NCI-H446 treated with DMSO at 0.1 percent for 48 hours (cell line): ENCODE results near the gene VSTM2L.

ENCODE experiments used
- DNase-seq: peaks from one replicate; lab custom pipeline; 2025; lab: John Stamatoyannopoulos, UW

VSTM2L gene

DNA sequence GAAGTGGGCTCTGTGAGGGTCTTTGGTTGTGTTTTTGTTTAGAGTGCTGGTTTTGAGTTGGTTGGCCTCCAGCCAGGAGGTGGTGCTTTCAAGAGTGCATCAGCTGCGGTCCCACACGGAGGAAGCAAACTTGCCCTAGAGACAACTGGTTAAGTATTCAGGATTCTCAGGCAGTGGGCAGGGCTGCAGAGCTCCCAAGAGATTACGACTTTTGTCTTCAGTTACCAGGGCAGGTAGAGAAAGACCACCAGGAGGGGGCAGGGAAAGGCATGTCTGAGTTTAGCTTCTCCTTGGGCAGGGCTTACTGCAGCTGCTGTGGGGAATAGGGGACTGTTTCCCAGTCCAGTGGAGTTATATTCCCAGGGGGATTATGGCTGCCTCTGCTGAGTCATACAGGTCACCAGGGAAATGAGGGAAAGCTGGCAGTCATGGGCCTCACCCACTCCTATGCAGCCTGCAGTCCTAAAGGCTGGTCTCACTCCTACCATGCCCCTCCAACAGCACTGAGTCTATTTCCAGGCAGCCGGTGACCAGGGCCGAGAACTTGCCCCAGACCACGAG is 66.0 kb downstream of the VSTM2L start:
- no peak for DNase-seq

DNA sequence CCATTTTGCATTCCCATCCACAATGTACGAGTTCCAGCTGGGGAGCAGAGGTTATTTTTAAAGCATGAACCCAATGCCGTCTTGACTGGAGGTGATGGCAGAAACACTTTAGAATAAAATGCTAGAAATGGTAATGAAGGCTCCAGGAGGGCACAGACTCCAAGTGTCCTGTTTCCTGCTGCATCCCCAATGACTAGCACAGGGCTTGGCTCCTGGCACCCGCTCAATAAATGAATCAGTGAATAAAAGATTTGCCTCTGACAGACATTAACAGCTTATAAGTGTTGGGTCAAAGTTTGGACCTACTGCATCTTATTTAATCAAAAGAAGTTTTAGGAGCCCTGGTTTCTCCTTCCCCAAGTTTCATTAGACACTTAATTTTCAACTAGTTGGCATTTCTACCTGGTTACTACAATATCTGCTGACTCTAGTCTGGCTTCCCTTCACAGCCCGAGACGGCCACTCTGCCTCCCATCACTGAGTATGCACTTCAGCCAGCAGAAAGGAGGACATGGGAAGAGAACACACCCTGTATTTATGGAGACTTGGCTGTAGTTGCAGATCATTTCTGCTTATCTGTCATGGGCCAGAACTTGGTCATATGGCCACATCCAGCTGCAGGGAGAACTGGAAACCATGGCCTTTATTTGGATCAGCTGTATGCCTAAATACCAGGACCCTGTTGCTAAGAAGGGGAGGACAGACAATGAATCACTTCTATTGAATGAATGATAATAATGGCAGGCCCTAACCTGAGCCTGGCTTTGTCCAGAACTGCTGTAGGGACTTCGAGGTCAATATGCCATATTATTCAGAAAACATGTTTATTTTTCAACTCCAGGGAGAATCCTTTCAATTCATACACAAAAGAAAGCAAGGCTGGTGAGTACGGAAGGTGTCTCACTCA is 67.3 kb downstream of the VSTM2L start:
- no peak for DNase-seq

DNA sequence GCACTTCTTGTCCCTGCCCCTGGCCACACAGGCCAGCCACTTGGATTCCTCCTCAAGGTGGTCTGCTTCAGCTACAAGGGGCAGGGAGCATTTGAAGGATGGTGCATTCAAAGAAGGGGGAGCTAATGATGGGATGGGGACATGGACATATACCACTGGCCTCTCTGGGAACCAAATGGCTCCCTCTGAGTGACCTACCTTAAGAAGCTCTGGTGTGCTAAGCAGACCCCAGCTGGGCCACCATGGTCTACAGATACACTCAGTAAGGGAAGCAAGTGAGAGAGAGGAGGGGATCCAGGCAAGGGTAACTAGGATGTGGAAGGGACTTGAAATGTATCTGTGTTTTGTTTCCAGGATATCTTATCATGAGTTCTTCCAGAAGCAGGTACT is 67.9 kb downstream of the VSTM2L start:
- no peak for DNase-seq

- DNase-seq, result no peak
Observed at GRCh38 chr20:37971561-37972127, 68.7 kb downstream of the VSTM2L start.

GRCh38 chr20:37972256-37973058 is 69.5 kb downstream of the VSTM2L start:
- no peak for DNase-seq

DNA sequence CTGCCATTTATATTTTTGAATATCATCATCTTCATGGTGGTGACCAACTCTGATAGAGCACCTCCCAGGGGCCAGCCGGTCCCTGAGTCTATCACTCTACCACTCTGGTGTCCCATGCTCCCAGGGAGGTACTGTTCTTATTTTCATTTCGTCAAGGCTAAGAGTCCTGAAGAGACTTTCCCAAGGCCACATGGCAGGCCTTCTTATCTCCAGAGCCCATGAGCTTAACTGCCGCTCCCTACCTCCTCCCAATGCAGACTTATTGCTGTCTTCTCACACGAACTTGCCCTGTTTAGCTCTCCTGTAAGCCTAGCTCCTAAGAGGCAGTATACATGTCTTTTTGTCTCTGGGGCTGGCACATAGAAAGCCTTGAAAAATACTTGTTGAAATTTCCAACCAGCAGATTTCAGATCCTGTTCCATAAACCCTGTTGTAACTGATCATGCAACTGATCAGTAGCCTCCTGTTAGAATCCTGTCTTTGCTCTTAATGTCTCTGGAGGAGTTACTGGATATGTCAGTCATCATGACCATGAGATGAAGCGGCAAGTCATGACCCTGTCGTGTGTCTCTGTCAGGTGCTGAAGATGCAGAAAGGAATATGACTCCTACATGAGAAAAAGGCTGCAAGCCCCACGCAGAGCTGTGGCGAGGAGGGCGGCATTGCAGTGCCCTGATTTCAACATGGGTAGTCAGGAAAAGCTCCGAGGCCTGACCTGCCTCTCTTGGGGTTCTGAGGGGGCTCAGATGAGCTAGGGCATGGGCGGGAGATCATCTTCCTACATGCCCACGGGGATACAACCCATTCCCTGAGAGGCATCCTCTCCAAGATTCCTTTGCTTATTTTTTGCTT is 70.4 kb downstream of the VSTM2L start:
- DNase-seq, result no peak

DNA sequence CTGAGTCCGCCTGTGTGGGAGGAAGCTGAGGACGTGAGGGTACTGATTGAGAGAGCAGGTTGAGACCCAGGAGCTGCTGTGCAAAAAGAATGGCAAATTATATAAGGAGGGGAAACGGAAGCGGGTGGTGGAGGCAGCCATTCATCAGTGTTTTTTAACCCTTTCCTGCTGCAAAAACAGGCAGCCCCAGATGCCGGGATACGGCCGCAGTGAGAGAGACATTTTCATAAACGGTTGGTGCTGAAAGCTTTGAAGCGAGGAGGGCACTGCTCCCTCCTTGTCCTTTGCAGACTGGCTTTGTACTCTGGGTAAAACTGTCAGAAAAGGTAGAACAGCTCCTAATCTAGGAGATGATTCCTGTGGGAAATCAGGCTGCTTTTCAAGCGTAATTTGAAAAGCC is 74.0 kb downstream of the VSTM2L start:
- DNase-seq, result no peak

DNA sequence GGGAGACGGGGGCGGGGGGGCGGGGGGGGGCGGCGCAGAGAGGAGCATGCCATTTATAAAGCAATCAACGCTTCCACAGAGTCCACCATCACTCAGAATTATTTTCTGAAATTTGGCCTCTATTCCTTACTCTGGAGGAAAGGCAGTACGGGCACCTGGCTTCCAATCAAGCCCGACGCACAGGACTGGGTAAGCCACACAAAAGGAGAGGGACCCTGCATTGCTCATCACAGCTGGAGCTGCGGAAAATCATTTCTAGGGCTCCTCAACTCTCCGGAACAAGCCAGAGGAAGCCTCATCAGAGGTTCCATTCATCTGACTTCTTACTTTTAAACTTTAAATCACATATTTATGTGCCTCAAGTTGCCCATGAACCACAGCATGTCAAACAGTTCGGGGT is 74.4 kb downstream of the VSTM2L start:
- DNase-seq, result no peak

DNA sequence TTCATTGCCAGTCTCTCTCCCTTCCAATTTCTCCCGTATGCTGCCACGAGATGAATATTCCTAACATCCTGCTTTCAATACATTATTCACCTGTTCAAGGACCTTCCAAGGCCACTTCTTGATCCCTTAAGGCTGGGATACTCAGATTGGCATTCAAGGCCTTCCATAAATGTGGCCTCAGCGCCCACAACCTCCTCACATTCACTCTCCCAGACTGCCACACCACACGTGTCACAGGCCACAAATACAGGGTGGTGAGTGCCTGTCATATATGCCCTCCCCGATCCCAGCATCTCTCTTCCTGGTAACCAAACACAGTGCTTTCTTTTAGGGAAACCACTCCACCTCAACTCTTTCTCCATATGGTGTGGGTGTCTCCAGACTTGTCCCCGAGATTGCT is 74.9 kb downstream of the VSTM2L start:
- DNase-seq, result no peak

DNA sequence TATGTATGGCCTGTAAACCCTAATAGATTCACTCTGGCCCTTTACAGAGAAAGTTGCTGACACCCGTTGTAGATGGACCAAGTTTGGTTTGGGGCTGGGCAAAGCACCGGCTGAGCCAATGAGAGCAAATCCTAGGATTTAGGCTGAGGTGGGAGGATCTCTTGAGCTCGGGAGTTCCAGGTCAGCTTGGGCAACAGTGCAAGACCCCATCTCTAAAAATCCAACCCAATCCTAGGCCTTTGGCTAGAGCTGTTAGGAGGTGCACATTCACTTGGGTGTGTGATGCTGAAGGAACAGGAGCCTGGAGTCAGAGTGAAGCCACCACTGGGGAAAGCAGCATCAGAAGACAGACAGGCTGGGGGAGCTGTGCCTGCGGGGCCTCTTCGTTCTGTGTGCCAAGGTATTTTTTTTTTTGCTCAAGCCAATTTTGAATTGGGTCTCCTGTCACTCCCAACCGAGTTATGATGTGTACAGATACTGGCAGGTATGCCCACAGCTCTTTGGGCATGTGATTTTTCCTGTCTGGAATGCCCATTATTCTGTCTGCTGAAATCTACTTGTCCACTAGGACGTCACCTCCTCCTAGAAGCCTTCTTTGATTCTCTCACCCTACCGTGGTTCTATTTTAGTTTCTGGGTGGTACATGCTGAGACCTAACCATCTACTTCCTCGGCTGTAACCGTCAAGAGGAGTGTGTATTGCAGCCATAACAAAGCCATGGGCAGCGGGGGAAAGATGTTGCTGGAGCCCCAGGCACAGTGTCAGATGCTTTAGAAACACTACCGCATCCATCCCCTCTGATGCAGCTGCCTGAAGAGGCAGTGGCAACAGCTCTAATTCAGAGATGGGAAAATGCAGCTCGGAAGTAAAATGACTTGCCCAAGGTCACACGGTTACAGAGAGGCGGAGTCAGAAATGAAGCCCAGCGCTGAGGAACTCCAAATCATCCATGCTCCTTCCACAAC is 76.4 kb downstream of the VSTM2L start:
- DNase-seq, result no peak

DNA sequence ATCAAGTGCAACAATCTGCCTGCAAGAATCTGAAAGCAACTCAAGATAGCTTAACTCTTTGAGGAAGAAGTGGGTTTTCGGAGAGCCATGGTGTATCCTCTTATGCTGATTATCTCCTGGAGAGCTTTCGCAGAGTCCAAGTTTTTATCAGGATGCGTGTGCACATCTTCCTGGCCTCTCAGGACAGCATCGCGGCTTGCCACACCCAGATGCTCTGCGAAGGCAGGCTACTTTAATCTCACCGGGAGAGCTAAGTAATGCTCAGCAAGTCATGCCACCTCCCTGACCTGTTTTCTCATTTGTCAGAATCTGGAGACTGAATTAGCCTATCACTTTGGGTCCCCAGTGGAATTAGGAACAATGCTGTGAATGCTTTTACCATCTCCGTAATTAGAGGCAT is 77.5 kb downstream of the VSTM2L start:
- no peak for DNase-seq

- DNase-seq, result no peak
Observed at GRCh38 chr20:37980876-37981275, 77.9 kb downstream of the VSTM2L start.

DNA sequence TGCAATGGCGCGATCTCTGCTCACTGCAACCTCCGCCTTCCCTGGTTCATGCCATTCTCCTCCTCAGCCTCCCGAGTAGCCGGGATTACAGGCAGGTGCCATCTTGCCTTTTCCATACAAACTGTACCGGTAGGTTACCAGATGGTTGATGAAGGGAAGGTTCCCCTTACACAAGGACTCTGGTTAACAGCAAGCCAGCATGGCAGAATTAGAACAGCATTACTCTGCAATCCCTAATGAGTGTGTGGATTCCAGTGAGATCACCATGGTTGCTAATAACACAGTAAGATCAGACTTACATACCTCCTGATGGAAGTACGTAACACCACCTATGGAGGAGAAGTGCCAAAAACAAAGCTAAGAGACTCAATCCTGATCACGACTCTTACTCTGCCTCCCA is 78.6 kb downstream of the VSTM2L start:
- DNase-seq, result no peak

- no peak for DNase-seq
Observed at GRCh38 chr20:37983286-37983685, 80.4 kb downstream of the VSTM2L start.

DNA sequence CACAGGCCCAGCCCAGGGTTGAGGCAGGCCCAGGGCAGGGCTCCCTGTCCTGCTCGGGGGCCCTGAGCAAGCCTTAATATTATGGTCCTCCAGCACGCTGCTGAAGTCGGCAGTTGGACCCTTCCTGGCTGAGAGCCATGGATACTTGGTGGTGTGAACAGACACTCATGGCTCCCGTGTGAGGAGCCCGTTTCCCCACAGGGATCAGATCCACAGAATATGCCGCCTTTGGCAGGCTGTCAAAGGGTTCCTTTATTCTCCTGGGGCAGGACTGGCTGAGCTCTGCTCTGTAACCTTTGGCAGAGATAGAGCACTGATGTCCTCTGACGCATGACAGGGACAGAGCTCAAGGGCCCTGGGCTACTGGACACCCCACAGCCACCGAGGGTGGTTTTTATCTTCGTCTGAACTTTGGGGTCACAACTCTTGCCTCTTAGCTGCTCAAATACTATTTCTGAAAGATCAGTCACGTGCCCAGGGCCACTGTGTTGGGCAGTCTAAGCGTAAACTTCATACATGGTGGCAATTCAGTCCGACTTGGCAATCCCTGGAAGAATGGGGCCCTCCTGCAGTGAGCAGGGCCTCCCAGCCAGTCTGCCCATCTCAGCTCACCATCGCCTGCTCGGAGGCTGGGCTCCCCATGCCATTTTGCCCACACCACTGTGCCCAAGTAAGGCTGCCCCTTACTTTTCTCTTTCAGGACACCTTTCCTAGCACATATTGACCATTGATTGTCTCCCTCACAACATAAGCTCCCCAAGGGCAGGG is 81.3 kb downstream of the VSTM2L start:
- peak; percentile 28 for DNase-seq

GRCh38 chr20:37986044-37986858 is 83.3 kb downstream of the VSTM2L start:
- DNase-seq, result no peak

GRCh38 chr20:37986873-37987601 is 84.1 kb downstream of the VSTM2L start:
- DNase-seq, result peak; percentile 31
